MM.1S (cell line): Measurements from ENCODE around the gene AQP3.
"Not testable (repeated sequence)": the region's sequence is repeated elsewhere in the genome, so short reads cannot be mapped to it uniquely, and the experiment has no call there.

Experiments
- DNase-seq: peaks from one replicate; pipeline ENCODE4 v3.0.0-alpha.2; 2015
- H2AFZ ChIP-seq: fragments of 300-600 bp; sonication (generic); 2 replicates; pipeline ENCODE4 v1.6.0; 2016; ENCODE audit warnings: antibody characterized with exemption, low read length
- H3F3A ChIP-seq: fragments of 300-600 bp; sonication (generic); 2 replicates; pipeline ENCODE4 v1.6.1; 2016; ENCODE audit warnings: mild to moderate bottlenecking, antibody characterized with exemption, low read length, moderate library complexity, mixed read lengths; ENCODE audit not compliant: insufficient read depth
- H3K27ac ChIP-seq: fragments of 300-600 bp; sonication (generic); 2 replicates; pipeline ENCODE4 v1.5.1; 2016; ENCODE audit warnings: mild to moderate bottlenecking, low read length
- H3K27me3 ChIP-seq: fragments of 300-600 bp; sonication (generic); replicated peaks from 2 replicates; pipeline ENCODE4 v1.6.0; 2016; ENCODE audit warnings: low read length; ENCODE audit not compliant: insufficient read depth
- H3K36me3 ChIP-seq: fragments of 300-600 bp; sonication (generic); replicated peaks from 2 replicates; pipeline ENCODE4 v1.6.1; 2016; ENCODE audit warnings: mild to moderate bottlenecking, low read length, mixed read lengths; ENCODE audit not compliant: insufficient read depth
- H3K4me1 ChIP-seq: fragments of 300-600 bp; sonication (generic); 2 replicates; pipeline ENCODE4 v1.6.1; 2016; ENCODE audit warnings: low read length, mixed read lengths
- H3K4me2 ChIP-seq: fragments of 300-600 bp; sonication (generic); 2 replicates; pipeline ENCODE4 v1.6.0; 2016; ENCODE audit warnings: low read depth, low read length
- H3K4me3 ChIP-seq: fragments of 300-600 bp; sonication (generic); 2 replicates; pipeline ENCODE4 v1.5.1; 2016; ENCODE audit warnings: low read length, mixed read lengths
- H3K79me2 ChIP-seq: fragments of 300-600 bp; sonication (generic); 2 replicates; pipeline ENCODE4 v1.6.1; 2016; ENCODE audit warnings: mixed run types, low read length, mixed read lengths
- H3K9ac ChIP-seq: fragments of 300-600 bp; sonication (generic); 2 replicates; pipeline ENCODE4 v1.6.1; 2016; ENCODE audit warnings: low read length, mixed read lengths
- H3K9me2 ChIP-seq: fragments of 300-600 bp; sonication (generic); replicated peaks from 2 replicates; pipeline ENCODE4 v1.6.1; 2016; ENCODE audit warnings: mild to moderate bottlenecking, low read length, mixed read lengths; ENCODE audit not compliant: insufficient read depth
- H3K9me3 ChIP-seq: fragments of 300-600 bp; sonication (generic); replicated peaks from 2 replicates; pipeline ENCODE4 v1.6.1; 2016; ENCODE audit warnings: mild to moderate bottlenecking, low read length, mixed read lengths; ENCODE audit not compliant: insufficient read depth
- H4K20me1 ChIP-seq: fragments of 300-600 bp; sonication (generic); 2 replicates; pipeline ENCODE4 v1.6.1; 2016; ENCODE audit warnings: mild to moderate bottlenecking, low read length, moderate library complexity, mixed read lengths; ENCODE audit not compliant: insufficient read depth
- EZH2 ChIP-seq: fragments of 300-600 bp; sonication (generic); optimal IDR thresholded peaks from 2 replicates; pipeline ENCODE3; 2017; ENCODE audit warnings: low read depth, mild to moderate bottlenecking, antibody characterized with exemption, low read length, mixed read lengths
- EZH2phosphoT487 ChIP-seq: fragments of 300-600 bp; sonication (generic); IDR thresholded peaks from 2 replicates; pipeline ENCODE4 v1.6.1; 2018; ENCODE audit warnings: antibody characterized with exemption, low read length
- TF ChIP-seq, protein P1 (sequence below): fragments of 300-600 bp; sonication (generic); IDR thresholded peaks from 2 replicates; pipeline ENCODE4 v1.5.1; 2016; ENCODE audit warnings: antibody characterized with exemption, low read length, mixed read lengths

Gene AQP3

DNA sequence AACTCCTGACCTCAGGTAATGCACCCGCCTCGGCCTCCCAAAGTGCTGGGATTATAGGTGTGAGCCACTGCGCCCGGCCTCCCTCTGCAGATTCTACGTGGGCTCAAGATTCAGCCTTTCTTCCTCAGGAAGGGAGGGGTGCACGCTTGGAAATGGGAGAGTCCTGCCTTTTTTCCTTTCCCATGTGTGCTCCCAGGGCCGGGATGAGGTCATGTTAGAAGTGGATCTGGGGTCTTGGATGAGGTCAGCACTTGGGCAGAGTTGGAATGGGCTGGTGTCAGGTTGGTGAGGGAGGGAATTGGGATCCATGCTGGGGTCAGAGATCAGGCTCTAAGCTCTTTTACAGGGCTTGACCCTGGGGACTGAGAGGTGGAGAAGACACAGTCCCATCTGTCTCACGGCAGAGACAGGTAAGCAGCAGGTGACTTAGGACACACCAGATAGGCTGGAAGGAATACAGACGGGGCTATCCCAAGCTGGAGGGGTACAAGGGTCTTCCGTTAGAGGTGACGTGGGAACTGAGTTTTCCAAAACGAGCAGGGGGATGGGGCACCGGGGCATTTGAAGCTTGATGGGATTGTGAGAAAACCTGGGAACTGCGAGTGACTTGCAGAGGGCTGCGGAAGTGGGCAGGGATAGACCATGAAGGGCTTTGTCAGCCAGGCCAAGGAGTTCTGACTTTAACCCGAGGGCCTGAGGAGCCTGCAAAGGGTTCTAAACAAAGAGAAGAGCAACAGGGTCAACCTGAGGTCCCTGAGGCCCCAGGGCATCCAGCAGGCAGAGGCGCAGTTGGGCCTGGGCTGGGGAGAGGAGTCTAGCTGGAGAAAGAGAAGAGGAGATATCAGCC lies 43.2 kb downstream of the AQP3 start:
- Histone ChIP-seq H3K4me3 (no peak overlapping the region), H3K4me1 (no peaks in the 10 kb centered on the region), H4K20me1 (no peaks in the 10 kb centered on the region), H3K79me2 (no peaks in the 10 kb centered on the region), H3K9me3 (no peaks in the 10 kb centered on the region), H3K9me2 (no peaks in the 10 kb centered on the region), H3F3A (no peaks in the 10 kb centered on the region), H3K4me2 (no peak overlapping the region), H3K27me3 (no peaks in the 10 kb centered on the region), H3K27ac (no peak overlapping the region), H3K9ac (no peak overlapping the region), H2AFZ (no peak overlapping the region), H3K36me3 (no peaks in the 10 kb centered on the region)
- no peak for DNase-seq
- TF ChIP-seq, protein P1, sequence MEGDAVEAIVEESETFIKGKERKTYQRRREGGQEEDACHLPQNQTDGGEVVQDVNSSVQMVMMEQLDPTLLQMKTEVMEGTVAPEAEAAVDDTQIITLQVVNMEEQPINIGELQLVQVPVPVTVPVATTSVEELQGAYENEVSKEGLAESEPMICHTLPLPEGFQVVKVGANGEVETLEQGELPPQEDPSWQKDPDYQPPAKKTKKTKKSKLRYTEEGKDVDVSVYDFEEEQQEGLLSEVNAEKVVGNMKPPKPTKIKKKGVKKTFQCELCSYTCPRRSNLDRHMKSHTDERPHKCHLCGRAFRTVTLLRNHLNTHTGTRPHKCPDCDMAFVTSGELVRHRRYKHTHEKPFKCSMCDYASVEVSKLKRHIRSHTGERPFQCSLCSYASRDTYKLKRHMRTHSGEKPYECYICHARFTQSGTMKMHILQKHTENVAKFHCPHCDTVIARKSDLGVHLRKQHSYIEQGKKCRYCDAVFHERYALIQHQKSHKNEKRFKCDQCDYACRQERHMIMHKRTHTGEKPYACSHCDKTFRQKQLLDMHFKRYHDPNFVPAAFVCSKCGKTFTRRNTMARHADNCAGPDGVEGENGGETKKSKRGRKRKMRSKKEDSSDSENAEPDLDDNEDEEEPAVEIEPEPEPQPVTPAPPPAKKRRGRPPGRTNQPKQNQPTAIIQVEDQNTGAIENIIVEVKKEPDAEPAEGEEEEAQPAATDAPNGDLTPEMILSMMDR, result no peak
- TF ChIP-seq EZH2phosphoT487 (no peak), EZH2 (no peak)

GRCh38 chr9:33402371-33402770 lies 45.0 kb downstream of the AQP3 start, which contains the start of gene AQP7:
Gene AQP7, minus strand, starts transcription at chr9:33402568. Its CDS starts 1,306 bp downstream, at chr9:33401262.
- not testable (repeated sequence) for H3K36me3 ChIP-seq, H3K9me3 ChIP-seq, H3K27me3 ChIP-seq, H4K20me1 ChIP-seq, H3K4me1 ChIP-seq, H3K9me2 ChIP-seq, H3K4me3 ChIP-seq, H3K79me2 ChIP-seq, H3K4me2 ChIP-seq, H3K9ac ChIP-seq, H3K27ac ChIP-seq, DNase-seq, H3F3A ChIP-seq
- H2AFZ ChIP-seq, result peak within 1 kb of the TSS; percentile 39

GRCh38 chr9:33401809-33402208 lies 45.6 kb downstream of the AQP3 start:
- H3K4me2 ChIP-seq, H3K79me2 ChIP-seq, H3K27ac ChIP-seq, H3F3A ChIP-seq, H4K20me1 ChIP-seq, H3K4me1 ChIP-seq, H3K27me3 ChIP-seq, H3K36me3 ChIP-seq, H3K9me2 ChIP-seq, H2AFZ ChIP-seq, DNase-seq, H3K4me3 ChIP-seq, H3K9me3 ChIP-seq, H3K9ac ChIP-seq: not testable (repeated sequence)

GRCh38 chr9:33399047-33399446 lies 48.3 kb downstream of the AQP3 start:
- not testable (repeated sequence) for H3K9ac ChIP-seq, H3K4me3 ChIP-seq, DNase-seq, H3K79me2 ChIP-seq, H3K9me3 ChIP-seq, H4K20me1 ChIP-seq, H3K4me1 ChIP-seq, H3K27ac ChIP-seq, H3F3A ChIP-seq, H3K27me3 ChIP-seq, H3K9me2 ChIP-seq, H3K36me3 ChIP-seq, H3K4me2 ChIP-seq, H2AFZ ChIP-seq

GRCh38 chr9:33397801-33398200 lies 49.6 kb downstream of the AQP3 start:
- H3F3A ChIP-seq, H3K36me3 ChIP-seq, H3K27ac ChIP-seq, DNase-seq, H2AFZ ChIP-seq, H3K79me2 ChIP-seq, H3K27me3 ChIP-seq, H3K4me3 ChIP-seq, H3K9me3 ChIP-seq, H4K20me1 ChIP-seq, H3K4me1 ChIP-seq, H3K9ac ChIP-seq, H3K4me2 ChIP-seq, H3K9me2 ChIP-seq: not testable (repeated sequence)

DNA sequence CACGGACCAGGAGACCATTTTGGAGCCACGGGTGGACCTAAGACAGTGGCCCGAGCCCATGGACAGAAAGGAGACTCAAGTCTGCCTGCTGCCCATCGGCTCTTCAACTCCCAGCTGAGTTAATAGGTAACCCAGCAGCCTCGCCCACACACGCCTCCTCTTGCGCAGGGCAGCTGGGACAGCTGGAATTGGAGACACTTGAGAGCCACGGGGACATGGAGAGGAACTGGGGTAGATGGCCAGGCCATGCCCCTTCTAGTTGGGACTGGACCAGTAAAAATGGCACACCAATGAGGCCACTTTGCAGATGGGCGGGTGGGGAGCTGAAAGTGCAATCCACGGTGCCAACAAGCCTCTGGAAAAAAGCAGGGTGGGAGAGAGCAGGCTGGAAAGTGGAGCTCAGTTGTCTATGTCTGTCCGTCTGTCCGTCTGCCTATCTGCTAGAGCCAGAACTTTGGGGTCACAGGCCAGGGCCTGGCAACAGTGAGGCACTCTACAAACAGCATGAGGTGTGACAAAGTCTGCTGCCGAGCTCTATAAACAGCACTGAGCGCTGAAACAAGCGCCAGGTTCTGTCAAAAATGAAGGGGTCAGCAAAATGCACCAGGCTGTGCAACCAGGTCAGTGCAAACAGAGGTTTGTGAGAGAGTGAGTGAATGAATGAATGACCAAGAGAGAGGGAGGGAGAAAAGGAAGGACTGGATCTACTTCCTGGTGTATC lies 52.1 kb downstream of the AQP3 start:
- not testable (repeated sequence) for H3K36me3 ChIP-seq, H3F3A ChIP-seq

DNA sequence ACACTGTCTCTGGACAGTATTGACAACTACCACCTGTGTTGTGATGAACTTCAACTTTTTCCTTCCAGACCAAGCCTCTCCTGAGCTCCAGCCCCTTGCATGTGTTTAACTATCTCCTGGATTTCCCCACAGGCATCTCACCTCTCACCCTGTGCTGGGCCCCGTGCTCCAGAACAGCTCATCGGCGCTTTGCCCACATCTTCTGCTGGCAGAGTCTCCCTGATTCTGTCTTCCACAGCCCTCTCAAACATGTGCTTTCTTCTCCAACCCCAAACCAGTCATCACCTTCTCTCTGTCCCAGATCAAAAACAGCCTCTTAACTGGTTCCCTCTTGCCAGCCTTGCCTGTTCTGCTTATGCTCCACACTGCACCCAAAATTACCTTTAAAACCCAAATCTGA lies 53.4 kb downstream of the AQP3 start:
- not testable (repeated sequence) for H3F3A ChIP-seq, H3K27ac ChIP-seq, H3K9me3 ChIP-seq, DNase-seq, H3K4me1 ChIP-seq, H3K4me2 ChIP-seq, H2AFZ ChIP-seq, H3K27me3 ChIP-seq, H3K9ac ChIP-seq, H3K4me3 ChIP-seq, H3K36me3 ChIP-seq, H4K20me1 ChIP-seq, H3K79me2 ChIP-seq, H3K9me2 ChIP-seq

More for the DNA sequence above, 52.1 kb downstream of the AQP3 start:
- not testable (repeated sequence) for DNase-seq, H4K20me1 ChIP-seq, H3K79me2 ChIP-seq, H3K4me1 ChIP-seq, H3K9me2 ChIP-seq, H3K4me2 ChIP-seq, H3K27ac ChIP-seq, H3K4me3 ChIP-seq, H3K27me3 ChIP-seq, H2AFZ ChIP-seq, H3K9ac ChIP-seq, H3K9me3 ChIP-seq
